Endothelial cell of umbilical vein (primary cell): ENCODE results near the gene AGBL5. TPM values are rescaled to one million over a fixed set of nuclear protein-coding genes. Genes with fewer than 3 reads are reported as not detected.

Experiments
- BruUV-seq: library from RNA; stranded (reverse); fragments of 400-500 nt; replicated peaks from 2 replicates; lab custom pipeline; 2021; lab: Mats Ljungman, UMichigan
- CTCF ChIA-PET: fragments of 300-600, 350-600 bp; sonication (Branson Sonifier 250); formaldehyde crosslinking; loops from one replicate; lab custom pipeline; 2021; ENCODE audit warnings: antibody characterized with exemption, inconsistent platforms; lab: Charles Lee
- POLR2A ChIA-PET: fragments of 300-600, 350-600 bp; sonication (Branson Sonifier 250); formaldehyde crosslinking; loops from one replicate; lab custom pipeline; 2021; ENCODE audit warnings: antibody characterized with exemption, inconsistent platforms; lab: Charles Lee
- DNase-seq: peaks from one replicate; pipeline ENCODE4 v3.0.0-alpha.2; 2011; ENCODE audit warnings: low read depth, low spot score
- FAIRE-seq: peaks from 2 replicates; lab custom pipeline; 2011; peaks lifted over from hg19 to GRCh38; lab: Jason Lieb, UNC
- H2AFZ ChIP-seq: 2 replicates; pipeline ENCODE4 v1.6.0; 2012; ENCODE audit warnings: low read depth, low read length, control low read depth, inconsistent platforms
- H3K27ac ChIP-seq: 2 replicates; pipeline ENCODE4 v1.5.1; 2011; ENCODE audit warnings: low read depth, mild to moderate bottlenecking, control low read depth, low read length, moderate library complexity; ENCODE audit not compliant: insufficient read depth
- H3K27me3 ChIP-seq, 2 experiments: 2 replicates each; pipeline versions ENCODE4 v1.6.0 to v1.6.1; 2011; ENCODE audit warnings: low read length in 2 of 2, mixed read lengths in 1 of 2; ENCODE audit not compliant: control insufficient read depth in 2 of 2, insufficient read depth in 2 of 2
- H3K36me3 ChIP-seq, 2 experiments: 2 replicates in 1 of 2; 3 replicates in 1 of 2; pipeline ENCODE4 v1.5.1; 2011; ENCODE audit warnings: low read length in 2 of 2, mild to moderate bottlenecking in 1 of 2, moderate library complexity in 1 of 2; ENCODE audit not compliant: control insufficient read depth in 2 of 2, insufficient read depth in 2 of 2; ENCODE audit errors: extremely low read depth in 1 of 2
- H3K4me1 ChIP-seq: 3 replicates; pipeline ENCODE4 v1.5.1; 2011; ENCODE audit warnings: mild to moderate bottlenecking, low read length; ENCODE audit not compliant: control insufficient read depth, insufficient read depth; ENCODE audit errors: extremely low read depth
- H3K4me2 ChIP-seq: 2 replicates; pipeline ENCODE4 v1.6.1; 2011; ENCODE audit warnings: low read length, control low read depth, mixed read lengths; ENCODE audit not compliant: insufficient read depth
- H3K4me3 ChIP-seq, 3 experiments: fragments of 200-600 bp in 1 of 3; sonication (generic), shearing (Covaris generic) in 1 of 3; replicated peaks in 1 of 3; 2 replicates each; pipeline ENCODE4 v1.5.1; 2011 to 2016; ENCODE audit warnings: control low read depth in 3 of 3, low read length in 3 of 3, mild to moderate bottlenecking in 2 of 3, inconsistent platforms in 1 of 3, low read depth in 1 of 3, moderate library complexity in 1 of 3; ENCODE audit not compliant: insufficient read depth in 1 of 3
- H3K79me2 ChIP-seq: 2 replicates; pipeline ENCODE4 v1.6.0; 2012; ENCODE audit warnings: low read length, inconsistent platforms; ENCODE audit not compliant: control insufficient read depth, insufficient read depth
- H3K9ac ChIP-seq: replicated peaks from 2 replicates; pipeline ENCODE3; 2011; ENCODE audit warnings: low read length, control low read depth; ENCODE audit not compliant: insufficient read depth; ENCODE audit errors: extremely low read depth
- H3K9me1 ChIP-seq: replicated peaks from 3 replicates; pipeline ENCODE4 v1.6.0; 2011; ENCODE audit warnings: mild to moderate bottlenecking, low read length; ENCODE audit not compliant: control insufficient read depth, insufficient read depth; ENCODE audit errors: extremely low read depth
- H3K9me3 ChIP-seq: replicated peaks from 2 replicates; pipeline ENCODE4 v1.5.1; 2012; ENCODE audit warnings: low read length, inconsistent platforms; ENCODE audit not compliant: control insufficient read depth, insufficient read depth
- H4K20me1 ChIP-seq: replicated peaks from 2 replicates; pipeline ENCODE3; 2011; ENCODE audit warnings: mild to moderate bottlenecking, low read length; ENCODE audit not compliant: control insufficient read depth, insufficient read depth; ENCODE audit errors: extremely low read depth
- CTCF ChIP-seq, 2 donors: IDR thresholded peaks; 1 replicate in 1 of 2; 2 replicates in 1 of 2; pipeline ENCODE4 v1.5.1; 2011; ENCODE audit warnings: low read length in 2 of 2, mild to moderate bottlenecking in 2 of 2, moderate library complexity in 2 of 2, control low read depth in 1 of 2, inconsistent platforms in 1 of 2, low read depth in 1 of 2; ENCODE audit not compliant: insufficient read depth in 1 of 2; ENCODE audit errors: extremely low read depth in 1 of 2
- EZH2 ChIP-seq: IDR thresholded peaks from 2 replicates; pipeline ENCODE4 v1.6.1; 2012; ENCODE audit warnings: borderline replicate concordance, low read depth, mild to moderate bottlenecking, moderate library complexity, low read length, inconsistent platforms; ENCODE audit not compliant: severe bottlenecking
- FOS ChIP-seq: IDR thresholded peaks from 2 replicates; pipeline ENCODE4 v1.6.1; 2011; ENCODE audit warnings: mild to moderate bottlenecking, low read length, moderate library complexity, borderline replicate concordance; ENCODE audit not compliant: insufficient read depth
- GATA2 ChIP-seq: IDR thresholded peaks from 2 replicates; pipeline ENCODE4 v1.7.0; 2011; ENCODE audit warnings: low read depth, mild to moderate bottlenecking, moderate library complexity, mixed read lengths, low read length; ENCODE audit not compliant: insufficient read length, insufficient read depth
- JUN ChIP-seq: IDR thresholded peaks from 2 replicates; pipeline ENCODE4 v1.6.1; 2011; ENCODE audit warnings: borderline replicate concordance, low read depth; ENCODE audit not compliant: insufficient read length, insufficient read depth
- MYC ChIP-seq: IDR thresholded peaks from one replicate; pipeline ENCODE4 v1.6.1; 2011; ENCODE audit warnings: mild to moderate bottlenecking, low read depth, low read length
- POLR2A ChIP-seq: IDR thresholded peaks from 2 replicates; pipeline ENCODE4 v1.6.1; 2012; ENCODE audit warnings: low read depth, mild to moderate bottlenecking, control low read depth, low read length
- POLR2AphosphoS5 ChIP-seq: IDR thresholded peaks from 2 replicates; pipeline ENCODE4 v1.6.1; 2012; ENCODE audit warnings: low read depth, mild to moderate bottlenecking, control low read depth, low read length, moderate library complexity; ENCODE audit not compliant: insufficient read depth
- dilution Hi-C: fragments of 300-500 bp; cut with MboI; formaldehyde crosslinking; loops from one replicate; pipeline ENCODE4 v1.15.0; 2019; ENCODE audit warnings: low sequenced_read_pairs; ENCODE audit not compliant: extremely low pct_ligation_motif_present
- intact Hi-C: fragments of 100-400 bp; cut with micrococcal nuclease; formaldehyde crosslinking; loops from one replicate; pipeline ENCODE4 v1.10.0; 2022
- polyA plus RNA-seq, 4 experiments: library from polyadenylated mRNA; depleted of rRNA in 3 of 4; stranded (reverse) in 3 of 4; unstranded in 1 of 4; fragments of >200 nt; gene quantifications; 2 replicates each; pipeline versions ENCODE4 v1.2.1 to v1.2.3, GENCODE V29; 2011 to 2012; ENCODE audit warnings: missing spikeins in 1 of 4
- total RNA-seq: library from RNA; stranded (reverse); gene quantifications from 2 replicates; pipeline ENCODE4 v1.2.3, GENCODE V29; 2021
- TF ChIP-seq, protein P1 (sequence below): IDR thresholded peaks from 2 replicates; pipeline ENCODE4 v1.6.1; 2011; ENCODE audit not compliant: insufficient read depth, insufficient read length

Gene AGBL5
- total and polyA plus RNA-seq, 2 donors (not counting 3 experiments of a cell fraction or from before 2014, with no cell fraction given): 28.2 to 41.9 TPM

GRCh38 chr2:27077231-27077630, 25.8 kb downstream of the AGBL5 start:
- Histone ChIP-seq H3K79me2 (no peaks in the 10 kb centered on the region), H3K4me2 (no peak overlapping the region), H3K36me3 (no peaks in the 10 kb centered on the region), H4K20me1 (no peaks in the 10 kb centered on the region), H3K4me3 (no peak overlapping the region), H3K27me3 (no peaks in the 10 kb centered on the region), H3K9me1 (no peaks in the 10 kb centered on the region), H3K27ac (no peak overlapping the region), H3K9ac (no peak overlapping the region), H3K9me3 (no peaks in the 10 kb centered on the region), H3K4me1 (peaks cover 10% of the 10 kb centered on the region), H2AFZ (no peak overlapping the region)
- POLR2A ChIA-PET: no interaction called here
- no peak for TF ChIP-seq JUN
- no peak for TF ChIP-seq GATA2
- TF ChIP-seq POLR2AphosphoS5: no peak
- TF ChIP-seq FOS: no peak
- no peak for TF ChIP-seq CTCF (IDR thresholded peaks at IDR 0.05; ENCODE audit: extremely low read depth in 1 of 2, insufficient read depth in 1 of 2, low read depth in 1 of 2, low read length in 2 of 2)
- TF ChIP-seq EZH2: no peak
- TF ChIP-seq, protein P1, sequence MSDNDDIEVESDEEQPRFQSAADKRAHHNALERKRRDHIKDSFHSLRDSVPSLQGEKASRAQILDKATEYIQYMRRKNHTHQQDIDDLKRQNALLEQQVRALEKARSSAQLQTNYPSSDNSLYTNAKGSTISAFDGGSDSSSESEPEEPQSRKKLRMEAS: no peak
- TF ChIP-seq MYC: no peak
- TF ChIP-seq POLR2A: no peak
- dilution Hi-C loops: no loop called here
- BruUV-seq: no TSS peak
- DNase-seq (no peak), FAIRE-seq (no peak)
- intact Hi-C loops: no loop called here
- CTCF ChIA-PET: interaction anchor here (0.8 to 1.0 kb wide), 2 partner anchors 8 to 116 kb away, joined by 3 to 4 read pairs; no protein-coding TSS in a partner anchor
